OCI-LY3 (cell line): ENCODE results near the gene SEC14L1.

Source experiments
- H2AFZ ChIP-seq: fragments of 200-600, 300-600 bp; shearing (Covaris generic); 2 replicates; pipeline ENCODE4 v1.6.0; 2014; ENCODE audit warnings: antibody characterized with exemption, low read depth, low read length
- H3K27ac ChIP-seq: fragments of 200-600, 300-600 bp; sonication (generic); 2 replicates; pipeline ENCODE4 v1.5.1; 2014; ENCODE audit warnings: mild to moderate bottlenecking, low read length, moderate library complexity, mixed read lengths
- H3K27me3 ChIP-seq: fragments of 200-600, 300-600 bp; sonication (generic); 2 replicates; pipeline ENCODE4 v1.6.1; 2014; ENCODE audit warnings: low read depth, low read length, mixed read lengths
- H3K36me3 ChIP-seq: fragments of 200-600, 300-600 bp; sonication (generic); replicated peaks from 2 replicates; pipeline ENCODE3; 2014; ENCODE audit warnings: low read depth, low read length, mixed read lengths
- H3K4me1 ChIP-seq: fragments of 300-600, 200-600 bp; sonication (generic); 2 replicates; pipeline ENCODE4 v1.6.1; 2014; ENCODE audit warnings: low read length, mixed read lengths
- H3K4me2 ChIP-seq: fragments of 200-600, 300-600 bp; sonication (generic); 2 replicates; pipeline ENCODE4 v1.6.1; 2014; ENCODE audit warnings: low read length, mixed read lengths
- H3K4me3 ChIP-seq: fragments of 300-600, 200-600 bp; sonication (generic); 2 replicates; pipeline ENCODE4 v1.5.1; 2014; ENCODE audit warnings: antibody characterized with exemption, mild to moderate bottlenecking, low read length, moderate library complexity
- H3K79me2 ChIP-seq: fragments of 300-600, 200-600 bp; shearing (Covaris generic); 2 replicates; pipeline ENCODE4 v1.6.1; 2014; ENCODE audit warnings: mild to moderate bottlenecking, low read length, mixed read lengths
- H3K9ac ChIP-seq: fragments of 300-600, 200-600 bp; shearing (Covaris generic); 2 replicates; pipeline ENCODE4 v1.6.0; 2014; ENCODE audit warnings: mild to moderate bottlenecking, low read length, moderate library complexity
- H3K9me3 ChIP-seq: fragments of 200-600, 300-600 bp; shearing (Covaris generic); 2 replicates; pipeline ENCODE4 v1.6.1; 2014; ENCODE audit warnings: low read length, mixed read lengths; ENCODE audit not compliant: insufficient read depth
- H4K20me1 ChIP-seq: fragments of 200-600, 300-600 bp; sonication (generic); 2 replicates; pipeline ENCODE4 v1.6.1; 2016; ENCODE audit warnings: low read length, mixed read lengths; ENCODE audit not compliant: insufficient read depth
- CTCF ChIP-seq: fragments of 200-600, 300-600 bp; sonication (generic); IDR thresholded peaks from 2 replicates; pipeline ENCODE4 v1.5.1; 2014; ENCODE audit warnings: antibody characterized with exemption, low read length, low read depth
- EZH2phosphoT487 ChIP-seq: fragments of 200-600 bp; shearing (Covaris generic); IDR thresholded peaks from 2 replicates; pipeline ENCODE4 v1.6.1; 2018; ENCODE audit warnings: antibody characterized with exemption, mixed run types, low read depth

The SEC14L1 gene

DNA sequence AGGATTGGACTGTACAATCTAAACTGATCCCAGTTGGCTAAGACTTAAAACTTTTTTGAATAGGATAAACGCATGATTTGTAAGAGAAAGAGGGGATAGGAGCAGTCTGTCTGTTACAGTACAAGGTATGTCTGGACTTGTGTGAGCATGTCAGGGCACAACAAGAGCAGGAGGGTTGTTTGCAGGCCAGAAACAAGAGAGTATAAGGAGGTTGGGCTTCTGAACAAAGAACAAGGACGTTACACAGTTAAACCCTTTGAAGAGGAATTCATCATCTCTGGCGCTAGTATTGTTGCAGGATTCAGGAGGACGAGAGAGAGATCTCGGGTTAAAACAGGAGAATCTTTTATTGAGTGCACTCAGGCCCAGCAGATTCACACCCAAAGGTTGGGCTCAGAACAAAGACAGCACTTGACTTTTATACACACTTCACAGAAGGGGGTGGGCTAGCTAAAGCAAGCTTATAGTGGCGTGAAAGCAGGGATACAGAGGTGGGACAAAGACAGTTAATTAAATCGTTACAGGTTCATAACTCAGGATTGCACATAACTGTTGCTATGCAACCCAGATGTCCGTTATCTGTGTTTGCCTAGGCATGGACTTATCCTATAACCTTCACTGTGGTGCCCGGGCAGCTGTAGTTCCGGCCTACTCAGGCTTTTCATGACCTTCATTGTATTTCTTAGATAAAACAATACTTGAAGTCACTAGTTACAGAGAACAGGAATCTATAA lies 34.3 kb downstream of the SEC14L1 start:
- Histone ChIP-seq H3K4me3 (no peak overlapping the region), H4K20me1 (no peaks in the 10 kb centered on the region), H3K4me1 (no peaks in the 10 kb centered on the region), H3K79me2 (peaks cover 42% of the 10 kb centered on the region), H3K36me3 (peaks cover 57% of the 10 kb centered on the region), H3K4me2 (no peak overlapping the region), H3K9me3 (peaks cover 44% of the 10 kb centered on the region), H2AFZ (no peak overlapping the region), H3K9ac (no peak overlapping the region), H3K27ac (no peak overlapping the region), H3K27me3 (no peaks in the 10 kb centered on the region)
- TF ChIP-seq EZH2phosphoT487 (no peak), CTCF (no peak)

DNA sequence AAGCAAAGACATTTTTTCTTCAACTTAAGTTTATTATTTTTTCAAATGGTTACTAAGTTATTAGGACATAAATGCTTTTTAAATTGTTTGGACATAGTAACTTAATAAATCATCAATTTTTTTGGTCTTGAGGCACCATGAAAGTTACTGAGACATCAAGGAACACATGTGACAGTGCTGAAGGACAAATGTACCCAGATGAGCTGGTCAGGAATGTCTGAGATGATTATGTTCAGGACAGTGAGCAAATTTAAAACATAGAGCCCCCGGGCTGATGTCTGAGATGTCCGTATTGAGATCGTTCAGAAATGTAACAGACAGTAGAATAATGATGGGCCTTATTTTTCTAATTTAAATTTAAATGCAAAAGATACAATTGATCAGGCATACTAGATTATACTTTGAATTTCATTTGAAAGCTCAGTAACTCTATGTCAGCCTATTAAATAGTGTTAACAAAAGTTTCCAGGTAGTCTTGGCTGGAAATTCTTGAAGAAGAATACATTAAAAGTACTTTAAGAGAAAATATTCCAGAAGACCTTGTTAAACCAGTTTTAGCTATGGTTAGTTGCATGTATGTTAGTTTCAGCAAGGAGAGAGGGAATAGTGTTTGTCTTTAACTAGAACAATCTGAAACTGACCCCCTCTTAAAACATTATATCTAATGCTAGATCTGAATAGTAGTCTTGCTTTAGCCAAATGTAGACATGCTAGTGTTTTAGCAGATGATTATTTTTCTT lies 36.4 kb downstream of the SEC14L1 start:
- Histone ChIP-seq H3K4me1 (peaks cover 6% of the 10 kb centered on the region), H3K36me3 (peaks cover 41% of the 10 kb centered on the region), H3K4me2 (no peak overlapping the region), H3K4me3 (no peak overlapping the region), H3K27me3 (no peaks in the 10 kb centered on the region), H3K9ac (no peak overlapping the region), H3K79me2 (peaks cover 43% of the 10 kb centered on the region), H4K20me1 (peaks cover 12% of the 10 kb centered on the region), H3K27ac (no peak overlapping the region), H3K9me3 (peaks cover 26% of the 10 kb centered on the region), H2AFZ (no peak overlapping the region)
- no peak for TF ChIP-seq EZH2phosphoT487
- no peak for TF ChIP-seq CTCF

DNA sequence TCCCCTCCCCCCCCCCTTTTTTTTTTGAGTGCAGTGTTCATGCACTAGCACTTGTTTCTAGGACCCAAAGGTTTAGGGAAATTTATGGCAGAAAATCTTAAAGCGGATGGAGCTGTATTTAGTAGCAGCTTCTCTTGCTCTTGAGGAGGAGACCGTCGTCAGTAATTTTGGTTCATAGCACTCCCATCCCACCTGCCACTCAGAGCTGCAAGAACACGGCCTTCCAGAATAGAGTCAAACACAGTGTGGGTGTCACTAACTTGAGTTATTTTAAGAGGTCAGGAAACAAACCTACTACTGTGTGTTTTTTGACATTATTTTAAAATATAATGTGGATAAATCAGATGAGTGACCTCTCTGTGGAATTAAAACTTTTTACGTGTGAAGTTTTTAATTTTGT lies 37.3 kb downstream of the SEC14L1 start:
- Histone ChIP-seq H3K4me1 (peaks cover 12% of the 10 kb centered on the region), H3K4me2 (no peak overlapping the region), H3K27me3 (no peaks in the 10 kb centered on the region), H4K20me1 (peaks cover 21% of the 10 kb centered on the region), H3K79me2 (peaks cover 43% of the 10 kb centered on the region), H3K9me3 (peaks cover 17% of the 10 kb centered on the region), H2AFZ (no peak overlapping the region), H3K4me3 (no peak overlapping the region), H3K9ac (no peak overlapping the region), H3K27ac (no peak overlapping the region), H3K36me3 (peaks cover 32% of the 10 kb centered on the region)
- no peak for TF ChIP-seq CTCF
- TF ChIP-seq EZH2phosphoT487 = no peak

GRCh38 chr17:77178563-77178962 lies 37.8 kb downstream of the SEC14L1 start:
- H4K20me1 ChIP-seq = peaks cover 26% of the 10 kb centered on the region
- no peak overlapping the region for H3K27ac ChIP-seq
- H3K36me3 ChIP-seq = peaks cover 27% of the 10 kb centered on the region
- H3K9ac ChIP-seq = no peak overlapping the region
- H3K4me1 ChIP-seq = peaks cover 12% of the 10 kb centered on the region
- peaks cover 13% of the 10 kb centered on the region for H3K9me3 ChIP-seq
- H3K27me3 ChIP-seq = no peaks in the 10 kb centered on the region
- H3K79me2 ChIP-seq = peaks cover 43% of the 10 kb centered on the region
- H3K4me3 ChIP-seq = no peak overlapping the region
- H2AFZ ChIP-seq = no peak overlapping the region
- no peak for TF ChIP-seq CTCF
- no peak for TF ChIP-seq EZH2phosphoT487
- no peak overlapping the region for H3K4me2 ChIP-seq
